GM12874 (cell line): ENCODE results near the gene THAP9.

ENCODE experiments used
- TF ChIP-seq, protein P1 (sequence below): IDR thresholded peaks from 2 replicates; pipeline ENCODE4 v1.5.1; 2011; ENCODE audit warnings: low read depth, mild to moderate bottlenecking, control low read depth, low read length, moderate library complexity; ENCODE audit not compliant: insufficient read depth

THAP9 gene

GRCh38 chr4:82900411-82901182 is at the start of gene THAP9:
Gene THAP9 (plus strand): TSS chr4:82900735. CDS start chr4:82900803, 68 bp downstream.
- TF ChIP-seq, protein P1, sequence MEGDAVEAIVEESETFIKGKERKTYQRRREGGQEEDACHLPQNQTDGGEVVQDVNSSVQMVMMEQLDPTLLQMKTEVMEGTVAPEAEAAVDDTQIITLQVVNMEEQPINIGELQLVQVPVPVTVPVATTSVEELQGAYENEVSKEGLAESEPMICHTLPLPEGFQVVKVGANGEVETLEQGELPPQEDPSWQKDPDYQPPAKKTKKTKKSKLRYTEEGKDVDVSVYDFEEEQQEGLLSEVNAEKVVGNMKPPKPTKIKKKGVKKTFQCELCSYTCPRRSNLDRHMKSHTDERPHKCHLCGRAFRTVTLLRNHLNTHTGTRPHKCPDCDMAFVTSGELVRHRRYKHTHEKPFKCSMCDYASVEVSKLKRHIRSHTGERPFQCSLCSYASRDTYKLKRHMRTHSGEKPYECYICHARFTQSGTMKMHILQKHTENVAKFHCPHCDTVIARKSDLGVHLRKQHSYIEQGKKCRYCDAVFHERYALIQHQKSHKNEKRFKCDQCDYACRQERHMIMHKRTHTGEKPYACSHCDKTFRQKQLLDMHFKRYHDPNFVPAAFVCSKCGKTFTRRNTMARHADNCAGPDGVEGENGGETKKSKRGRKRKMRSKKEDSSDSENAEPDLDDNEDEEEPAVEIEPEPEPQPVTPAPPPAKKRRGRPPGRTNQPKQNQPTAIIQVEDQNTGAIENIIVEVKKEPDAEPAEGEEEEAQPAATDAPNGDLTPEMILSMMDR = no peak

DNA sequence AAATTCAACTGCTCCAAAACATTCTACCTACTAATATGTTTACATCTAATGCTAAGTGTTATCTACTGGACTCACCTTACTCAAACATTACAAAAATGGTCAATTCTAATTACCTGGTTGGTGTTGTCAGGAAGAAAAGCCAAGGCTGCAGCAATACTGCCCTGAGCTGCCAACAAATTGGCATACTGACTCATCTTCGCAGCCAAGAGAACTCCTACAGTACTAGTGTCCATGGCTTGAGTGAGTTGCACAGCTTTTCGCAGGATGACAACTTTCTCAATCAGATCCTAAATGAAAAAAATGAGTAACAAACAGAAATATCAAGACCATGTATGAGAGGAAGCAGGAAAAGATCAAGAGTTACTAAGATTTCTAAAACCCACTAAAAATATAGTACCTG is 49.2 kb upstream of the THAP9 start:
- TF ChIP-seq, protein P1 = no peak

DNA sequence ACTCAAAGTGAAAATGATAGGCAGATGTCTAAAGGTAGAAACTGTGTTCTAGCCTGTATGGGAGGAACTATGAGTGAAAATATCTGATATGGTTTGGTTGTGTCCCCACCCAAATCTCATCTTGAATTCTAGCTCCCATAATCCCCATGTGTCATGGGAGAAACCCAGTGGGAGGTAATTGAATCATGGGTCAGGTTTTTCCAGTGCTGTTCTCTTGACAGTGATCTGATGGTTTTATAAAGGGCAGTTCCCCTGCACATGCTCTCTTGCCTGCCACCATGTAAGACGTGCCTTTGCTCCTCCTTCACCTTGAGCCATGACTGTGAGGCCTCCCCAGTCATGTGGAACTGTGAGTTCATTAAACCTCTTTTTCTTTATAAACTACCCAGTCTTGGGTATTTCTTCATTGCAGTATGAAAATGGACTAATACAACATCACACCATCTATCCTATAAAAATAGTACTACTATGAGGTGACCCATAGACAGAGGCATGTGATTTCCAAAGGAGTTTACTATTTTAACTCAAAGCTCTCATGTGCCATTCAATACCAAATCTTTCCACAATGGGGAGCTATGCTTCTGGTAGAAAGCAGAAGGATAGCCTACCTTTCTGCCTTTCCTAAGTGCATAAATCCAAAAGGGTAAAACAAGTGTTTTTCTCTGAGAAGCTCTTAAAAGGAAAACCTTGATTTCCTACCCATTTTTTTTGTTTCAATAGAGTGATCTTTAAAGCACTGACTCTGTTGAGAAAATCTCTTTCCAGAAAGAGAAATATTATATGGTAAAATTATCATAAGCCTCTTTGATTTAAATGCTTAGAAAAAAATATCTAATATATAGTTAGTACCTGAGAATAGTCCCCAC is 48.4 kb upstream of the THAP9 start:
- TF ChIP-seq, protein P1 = peak; percentile 39; the same call in 1 of the 2 replicates

GRCh38 chr4:82852751-82853285 is 47.7 kb upstream of the THAP9 start:
- TF ChIP-seq, protein P1 = no peak

GRCh38 chr4:82861529-82861928 is 39.0 kb upstream of the THAP9 start:
- TF ChIP-seq, protein P1 = no peak

GRCh38 chr4:82864336-82864979 is 36.1 kb upstream of the THAP9 start:
- TF ChIP-seq, protein P1 = no peak

DNA sequence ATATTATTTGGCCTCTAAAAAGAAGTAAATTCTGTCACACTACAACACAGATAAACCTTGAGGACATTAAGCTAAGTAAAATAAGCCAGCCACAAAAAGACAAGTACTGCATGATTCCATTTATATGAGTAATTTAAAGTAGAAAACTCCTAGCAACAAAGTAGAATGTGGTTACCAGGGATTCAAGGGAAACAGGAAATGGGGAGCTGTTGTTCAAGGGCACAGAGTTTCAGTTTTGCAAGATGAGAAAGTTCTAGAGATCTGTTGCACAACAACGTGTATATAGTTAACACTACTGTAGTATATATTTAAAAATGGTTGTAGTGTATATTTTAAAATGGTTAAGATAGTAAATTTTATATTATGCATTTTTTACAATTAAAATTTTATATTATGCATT is 34.9 kb upstream of the THAP9 start:
- TF ChIP-seq, protein P1 = no peak
